Measurements from ENCODE around the gene ANKRD34B. TPM values are rescaled to one million over a fixed set of nuclear protein-coding genes. Genes with fewer than 3 reads are reported as not detected.

Gene ANKRD34B
- total RNA-seq (not detected), polyA plus RNA-seq (not detected)

- intact Hi-C loops (cut with micrococcal nuclease): no loop called here
- peaks cover 0 to 2% (median 0%) of the 10 kb centered on the region in 8 donors for H3K9me3 Mint-ChIP-seq
- peak within 1 kb of the TSS; percentile 48 to 86 (median 70) for H3K4me3 Mint-ChIP-seq
- H3K4me1 ChIP-seq (ENCODE audit: insufficient read depth, low read length): no peaks in the 10 kb centered on the region
- ChIA-PET CTCF (ENCODE audit: partially characterized antibody) (no interaction called here), POLR2A (ENCODE audit: partially characterized antibody) (no interaction called here)
- H3K27ac ChIP-seq (ENCODE audit: low read depth, low read length): no peak within 1 kb of the TSS
- peaks cover 16% of the 10 kb centered on the region for H3K27me3 ChIP-seq (ENCODE audit: insufficient read depth, low read length)
- H3K4me3 ChIP-seq (ENCODE audit: low read length in 2 of 2): no peak within 1 kb of the TSS
- no peaks in the 10 kb centered on the region for H3K9me3 ChIP-seq (ENCODE audit: control insufficient read depth in 1 of 2, low read length in 2 of 2)
- no peak within 1 kb of the TSS for H3K27ac Mint-ChIP-seq
- H3K36me3 Mint-ChIP-seq: no peaks in the 10 kb centered on the region
- H3K27me3 Mint-ChIP-seq: peaks cover 49 to 51% of the 10 kb centered on the region in 2 donors
- DNase-seq: no peak
- peaks cover 1 to 13% (median 6%) of the 10 kb centered on the region in 4 donors for H3K4me1 Mint-ChIP-seq
- H3K36me3 ChIP-seq (ENCODE audit: insufficient read depth, low read length): no peaks in the 10 kb centered on the region
Observed at GRCh38 chr5:80569961-80570786, at the start of gene ANKRD34B. ANKRD34B (minus strand) TSS chr5:80570280; CDS start chr5:80560019, 10,261 bp downstream.

- Histone ChIP-seq H3K36me3 (ENCODE audit: insufficient read depth, low read length) (no peaks in the 10 kb centered on the region), H3K9me3 (ENCODE audit: control insufficient read depth in 1 of 2, low read length in 2 of 2) (no peaks in the 10 kb centered on the region), H3K4me3 (ENCODE audit: low read length in 2 of 2) (no peak overlapping the region), H3K27ac (ENCODE audit: low read depth, low read length) (no peak overlapping the region), H3K27me3 (ENCODE audit: insufficient read depth, low read length) (no peaks in the 10 kb centered on the region), H3K4me1 (ENCODE audit: insufficient read depth, low read length) (no peaks in the 10 kb centered on the region)
- H3K4me3 Mint-ChIP-seq: no peak overlapping the region
- H3K27me3 Mint-ChIP-seq: no peaks in the 10 kb centered on the region
- CTCF ChIA-PET (ENCODE audit: partially characterized antibody): no interaction called here
- H3K36me3 Mint-ChIP-seq: peaks cover 0 to 24% of the 10 kb centered on the region in 2 donors
- DNase-seq: no peak
- H3K9me3 Mint-ChIP-seq: no peaks in the 10 kb centered on the region
- no peaks in the 10 kb centered on the region for H3K4me1 Mint-ChIP-seq
- intact Hi-C loops (cut with micrococcal nuclease): no loop called here
- POLR2A ChIA-PET (ENCODE audit: partially characterized antibody): no interaction called here
- H3K27ac Mint-ChIP-seq: no peak overlapping the region
Observed at GRCh38 chr5:80619086-80619485, 49.0 kb upstream of the ANKRD34B start.

GRCh38 chr5:80618438-80618837 is 48.4 kb upstream of the ANKRD34B start:
- CTCF ChIA-PET (ENCODE audit: partially characterized antibody): no interaction called here

GRCh38 chr5:80615266-80615914 is 45.3 kb upstream of the ANKRD34B start:
- Histone ChIP-seq H3K36me3 (ENCODE audit: insufficient read depth, low read length) (no peaks in the 10 kb centered on the region), H3K9me3 (ENCODE audit: control insufficient read depth in 1 of 2, low read length in 2 of 2) (no peaks in the 10 kb centered on the region), H3K4me1 (ENCODE audit: insufficient read depth, low read length) (no peaks in the 10 kb centered on the region), H3K4me3 (ENCODE audit: low read length in 2 of 2) (no peak overlapping the region), H3K27ac (ENCODE audit: low read depth, low read length) (no peak overlapping the region), H3K27me3 (ENCODE audit: insufficient read depth, low read length) (no peaks in the 10 kb centered on the region)
- no peak overlapping the region for H3K27ac Mint-ChIP-seq
- H3K4me3 Mint-ChIP-seq: no peak overlapping the region
- no peaks in the 10 kb centered on the region for H3K4me1 Mint-ChIP-seq
- no peak for DNase-seq
- ChIA-PET POLR2A (ENCODE audit: partially characterized antibody) (no interaction called here), CTCF (ENCODE audit: partially characterized antibody) (no interaction called here)
- intact Hi-C loops (cut with micrococcal nuclease): no loop called here
- no peaks in the 10 kb centered on the region for H3K27me3 Mint-ChIP-seq
- peaks cover 0 to 5% (median under 1%) of the 10 kb centered on the region in 8 donors for H3K9me3 Mint-ChIP-seq
- H3K36me3 Mint-ChIP-seq: peaks cover 0 to 7% of the 10 kb centered on the region in 2 donors

More at GRCh38 chr5:80618438-80618837, 48.4 kb upstream of the ANKRD34B start:
- H3K27ac ChIP-seq (ENCODE audit: low read depth, low read length): no peak overlapping the region
- Mint-ChIP-seq H3K4me1 (no peaks in the 10 kb centered on the region), H3K27ac (no peak overlapping the region), H3K4me3 (no peak overlapping the region), H3K27me3 (no peaks in the 10 kb centered on the region), H3K9me3 (no peaks in the 10 kb centered on the region), H3K36me3 (peaks cover 0 to 24% of the 10 kb centered on the region in 2 donors)
- H3K9me3 ChIP-seq (ENCODE audit: control insufficient read depth in 1 of 2, low read length in 2 of 2): no peaks in the 10 kb centered on the region
- H3K4me1 ChIP-seq (ENCODE audit: insufficient read depth, low read length): no peaks in the 10 kb centered on the region
- no peak for DNase-seq
- no peak overlapping the region for H3K4me3 ChIP-seq (ENCODE audit: low read length in 2 of 2)
- no peaks in the 10 kb centered on the region for H3K27me3 ChIP-seq (ENCODE audit: insufficient read depth, low read length)
- H3K36me3 ChIP-seq (ENCODE audit: insufficient read depth, low read length): no peaks in the 10 kb centered on the region
- intact Hi-C loops (cut with micrococcal nuclease): no loop called here
- POLR2A ChIA-PET (ENCODE audit: partially characterized antibody): no interaction called here

- no peaks in the 10 kb centered on the region for H3K27me3 ChIP-seq (ENCODE audit: insufficient read depth, low read length)
- no peak overlapping the region for H3K27ac Mint-ChIP-seq
- no peaks in the 10 kb centered on the region for H3K36me3 ChIP-seq (ENCODE audit: insufficient read depth, low read length)
- ChIA-PET POLR2A (ENCODE audit: partially characterized antibody) (no interaction called here), CTCF (ENCODE audit: partially characterized antibody) (no interaction called here)
- H3K27me3 Mint-ChIP-seq: no peaks in the 10 kb centered on the region
- H3K9me3 Mint-ChIP-seq: peaks cover 2 to 17% (median 10%) of the 10 kb centered on the region in 8 donors
- H3K36me3 Mint-ChIP-seq: peaks cover 4 to 7% of the 10 kb centered on the region in 2 donors
- DNase-seq: no peak
- no peaks in the 10 kb centered on the region for H3K4me1 ChIP-seq (ENCODE audit: insufficient read depth, low read length)
- H3K4me3 Mint-ChIP-seq: no peak overlapping the region
- H3K4me3 ChIP-seq (ENCODE audit: low read length in 2 of 2): no peak overlapping the region
- no peaks in the 10 kb centered on the region for H3K9me3 ChIP-seq (ENCODE audit: control insufficient read depth in 1 of 2, low read length in 2 of 2)
- H3K27ac ChIP-seq (ENCODE audit: low read depth, low read length): no peak overlapping the region
- H3K4me1 Mint-ChIP-seq: no peaks in the 10 kb centered on the region
- intact Hi-C loops (cut with micrococcal nuclease): no loop called here
Observed at GRCh38 chr5:80609692-80610091, 39.6 kb upstream of the ANKRD34B start.

GRCh38 chr5:80608731-80609130 is 38.7 kb upstream of the ANKRD34B start:
- no peaks in the 10 kb centered on the region for H3K4me1 ChIP-seq (ENCODE audit: insufficient read depth, low read length)
- intact Hi-C loops (cut with micrococcal nuclease): no loop called here
- H3K27ac ChIP-seq (ENCODE audit: low read depth, low read length): no peak overlapping the region
- Mint-ChIP-seq H3K36me3 (peaks cover 4 to 7% of the 10 kb centered on the region in 2 donors), H3K27ac (no peak overlapping the region), H3K27me3 (no peaks in the 10 kb centered on the region), H3K9me3 (peaks cover 2 to 17% (median 10%) of the 10 kb centered on the region in 8 donors), H3K4me1 (no peaks in the 10 kb centered on the region), H3K4me3 (no peak overlapping the region)
- POLR2A ChIA-PET (ENCODE audit: partially characterized antibody): no interaction called here
- H3K9me3 ChIP-seq (ENCODE audit: control insufficient read depth in 1 of 2, low read length in 2 of 2): no peaks in the 10 kb centered on the region
- H3K4me3 ChIP-seq (ENCODE audit: low read length in 2 of 2): no peak overlapping the region
- H3K36me3 ChIP-seq (ENCODE audit: insufficient read depth, low read length): no peaks in the 10 kb centered on the region
- CTCF ChIA-PET (ENCODE audit: partially characterized antibody): interaction anchor here (0.8 kb wide), 1 partner anchor 27 kb away, joined by 3 read pairs; no protein-coding TSS in a partner anchor
- H3K27me3 ChIP-seq (ENCODE audit: insufficient read depth, low read length): no peaks in the 10 kb centered on the region
- no peak for DNase-seq

- POLR2A ChIA-PET (ENCODE audit: partially characterized antibody): no interaction called here
- H3K27ac ChIP-seq (ENCODE audit: low read depth, low read length): no peak overlapping the region
- H3K36me3 Mint-ChIP-seq: peaks cover 4 to 7% of the 10 kb centered on the region in 2 donors
Observed at GRCh38 chr5:80607832-80608231, 37.8 kb upstream of the ANKRD34B start.

More at GRCh38 chr5:80607832-80608231, 37.8 kb upstream of the ANKRD34B start:
- Histone ChIP-seq H3K4me1 (ENCODE audit: insufficient read depth, low read length) (no peaks in the 10 kb centered on the region), H3K9me3 (ENCODE audit: control insufficient read depth in 1 of 2, low read length in 2 of 2) (no peaks in the 10 kb centered on the region), H3K27me3 (ENCODE audit: insufficient read depth, low read length) (no peaks in the 10 kb centered on the region), H3K36me3 (ENCODE audit: insufficient read depth, low read length) (no peaks in the 10 kb centered on the region), H3K4me3 (ENCODE audit: low read length in 2 of 2) (no peak overlapping the region)
- CTCF ChIA-PET (ENCODE audit: partially characterized antibody): no interaction called here
- DNase-seq: no peak
- intact Hi-C loops (cut with micrococcal nuclease): no loop called here
- no peak overlapping the region for H3K4me3 Mint-ChIP-seq
- peaks cover 2 to 17% (median 10%) of the 10 kb centered on the region in 8 donors for H3K9me3 Mint-ChIP-seq
- no peaks in the 10 kb centered on the region for H3K4me1 Mint-ChIP-seq
- H3K27ac Mint-ChIP-seq: no peak overlapping the region
- no peaks in the 10 kb centered on the region for H3K27me3 Mint-ChIP-seq

Measured in CD4-positive, alpha-beta memory T cell (primary cell).